ENCODE results near the gene EMC9. TPM values are rescaled to one million over a fixed set of nuclear protein-coding genes. Genes with fewer than 3 reads are reported as not detected.
A peak's percentile ranks its signal among the peaks of the same experiment; 100 is the strongest.

The EMC9 gene, protein sequence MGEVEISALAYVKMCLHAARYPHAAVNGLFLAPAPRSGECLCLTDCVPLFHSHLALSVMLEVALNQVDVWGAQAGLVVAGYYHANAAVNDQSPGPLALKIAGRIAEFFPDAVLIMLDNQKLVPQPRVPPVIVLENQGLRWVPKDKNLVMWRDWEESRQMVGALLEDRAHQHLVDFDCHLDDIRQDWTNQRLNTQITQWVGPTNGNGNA
- polyA plus RNA-seq (2013, experiment 1 of 2): 23.2 TPM
- 21.0 TPM for polyA plus RNA-seq (2013, experiment 2 of 2)

DNA sequence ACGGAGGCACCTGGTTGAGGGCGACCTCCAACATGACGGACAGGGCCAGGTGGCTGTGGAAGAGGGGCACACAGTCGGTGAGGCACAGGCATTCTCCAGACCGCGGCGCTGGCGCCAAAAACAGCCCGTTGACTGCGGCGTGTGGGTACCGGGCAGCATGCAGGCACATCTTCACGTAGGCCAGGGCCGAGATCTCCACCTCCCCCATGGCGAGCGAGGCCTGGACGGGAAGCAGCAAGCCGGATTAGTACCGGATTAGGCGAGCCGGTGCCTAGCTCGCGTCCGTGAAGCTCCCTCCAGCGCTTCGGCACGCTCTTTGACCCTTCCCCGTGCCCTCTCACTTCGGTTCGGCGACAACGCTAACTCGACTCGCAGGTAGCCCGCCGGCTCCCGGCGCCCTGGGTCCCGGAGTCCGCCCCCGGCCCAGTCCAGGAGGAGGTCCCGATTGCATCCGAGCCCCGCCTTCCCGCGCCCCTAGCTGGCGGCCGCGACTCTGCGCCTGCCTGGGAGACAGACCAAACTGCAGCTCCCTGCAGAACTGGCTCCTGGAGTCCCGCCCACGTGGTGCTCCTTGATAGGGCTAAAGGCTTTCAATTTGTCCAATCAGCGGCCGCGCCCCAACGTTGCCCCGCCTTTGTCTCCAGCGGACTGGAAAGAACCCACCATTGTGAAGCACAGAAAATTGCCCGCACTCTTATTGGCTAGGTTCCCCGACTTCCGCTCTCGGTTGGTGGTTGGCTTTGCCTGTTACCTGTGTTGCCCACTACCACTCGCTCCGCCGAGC is at the start of gene EMC9:
Gene EMC9 (minus strand): TSS at position 495 of the 784 bp plus-strand sequence. CDS start 287 bp downstream, at position 208.
- H3K79me2 ChIP-seq (ENCODE audit: control insufficient read depth, insufficient read depth, low read length): peaks cover 13% of the 10 kb centered on the region
- H4K8ac ChIP-seq (ENCODE audit: low read depth, low read length): peak within 1 kb of the TSS; percentile 31
- peaks cover 9% of the 10 kb centered on the region for H3K4me1 ChIP-seq (ENCODE audit: control insufficient read depth, low read depth, low read length)
- H2AK5ac ChIP-seq (ENCODE audit: low read length): peak within 1 kb of the TSS; percentile 64
- H3K23ac ChIP-seq (ENCODE audit: low read length): peak within 1 kb of the TSS; percentile 74
- H3K36me3 ChIP-seq (ENCODE audit: control insufficient read depth, insufficient read depth, low read length): peaks cover 5% of the 10 kb centered on the region
- H3K4me3 ChIP-seq (ENCODE audit: low read length): peak within 1 kb of the TSS; percentile 98
- peak; percentile 100 for DNase-seq
- H2BK120ac ChIP-seq (ENCODE audit: low read depth, low read length): no peak within 1 kb of the TSS
- peak within 1 kb of the TSS; percentile 91 for H3K4me2 ChIP-seq (ENCODE audit: low read length)
- H3K9ac ChIP-seq (ENCODE audit: low read length): peak within 1 kb of the TSS; percentile 100
- H3K18ac ChIP-seq (ENCODE audit: low read length): peak within 1 kb of the TSS; percentile 63
- peak within 1 kb of the TSS; percentile 49 for H3K4ac ChIP-seq (ENCODE audit: low read depth, low read length)
- peak within 1 kb of the TSS; percentile 99 for H2BK5ac ChIP-seq (ENCODE audit: low read length)
- H3K27ac ChIP-seq (ENCODE audit: low read depth, low read length): peak within 1 kb of the TSS; percentile 95
- no peak within 1 kb of the TSS for H2BK15ac ChIP-seq (replicated peaks; ENCODE audit: low read depth)
- H3K79me1 ChIP-seq (ENCODE audit: low read length): peaks cover 13% of the 10 kb centered on the region
- WGBS (ENCODE audit: extremely low coverage, insufficient coverage, low lambda C conversion rate): no CpG with 5 or more reads among the region's 65 CpGs
- H3K27me3 ChIP-seq (ENCODE audit: insufficient read depth, low read length, poor library complexity): no peaks in the 10 kb centered on the region
- H3K56ac ChIP-seq (ENCODE audit: low read length): peak within 1 kb of the TSS; percentile 100
- no peak within 1 kb of the TSS for H4K5ac ChIP-seq (ENCODE audit: low read length)

GRCh38 chr14:24190416-24190815 is 49.0 kb upstream of the EMC9 start:
- H3K23ac ChIP-seq (ENCODE audit: low read length): no peak overlapping the region
- no CpG with 5 or more reads among the region's 10 CpGs for WGBS (ENCODE audit: extremely low coverage, insufficient coverage, low lambda C conversion rate)
- no peak overlapping the region for H3K18ac ChIP-seq (ENCODE audit: low read length)

GRCh38 chr14:24189460-24189859 is 48.1 kb upstream of the EMC9 start:
- Histone ChIP-seq H2BK5ac (ENCODE audit: low read length) (no peak overlapping the region), H3K27ac (ENCODE audit: low read depth, low read length) (no peak overlapping the region), H3K79me1 (ENCODE audit: low read length) (peaks cover 12% of the 10 kb centered on the region), H2AK5ac (ENCODE audit: low read length) (no peak overlapping the region), H3K4me3 (ENCODE audit: low read length) (no peak overlapping the region), H4K5ac (ENCODE audit: low read length) (peak overlapping the region; percentile 88), H3K18ac (ENCODE audit: low read length) (no peak overlapping the region), H3K79me2 (ENCODE audit: control insufficient read depth, insufficient read depth, low read length) (peaks cover 11% of the 10 kb centered on the region), H2BK120ac (ENCODE audit: low read depth, low read length) (no peak overlapping the region), H3K56ac (ENCODE audit: low read length) (peak overlapping the region; percentile 37), H3K4ac (ENCODE audit: low read depth, low read length) (no peak overlapping the region), H2BK15ac (replicated peaks; ENCODE audit: low read depth) (no peak overlapping the region), H3K27me3 (ENCODE audit: insufficient read depth, low read length, poor library complexity) (no peaks in the 10 kb centered on the region), H3K36me3 (ENCODE audit: control insufficient read depth, insufficient read depth, low read length) (peaks cover 13% of the 10 kb centered on the region), H3K23ac (ENCODE audit: low read length) (no peak overlapping the region), H3K4me1 (ENCODE audit: control insufficient read depth, low read depth, low read length) (peaks cover 6% of the 10 kb centered on the region), H3K4me2 (ENCODE audit: low read length) (no peak overlapping the region), H4K8ac (ENCODE audit: low read depth, low read length) (no peak overlapping the region), H3K9ac (ENCODE audit: low read length) (peak overlapping the region; percentile 56)
- no peak for DNase-seq
- WGBS (ENCODE audit: extremely low coverage, insufficient coverage, low lambda C conversion rate): no CpG with 5 or more reads among the region's 9 CpGs

More at GRCh38 chr14:24190416-24190815, 49.0 kb upstream of the EMC9 start:
- no peak overlapping the region for H3K4ac ChIP-seq (ENCODE audit: low read depth, low read length)
- H3K56ac ChIP-seq (ENCODE audit: low read length): no peak overlapping the region
- no peak overlapping the region for H3K4me2 ChIP-seq (ENCODE audit: low read length)
- H3K9ac ChIP-seq (ENCODE audit: low read length): no peak overlapping the region
- H4K8ac ChIP-seq (ENCODE audit: low read depth, low read length): no peak overlapping the region
- H2BK5ac ChIP-seq (ENCODE audit: low read length): no peak overlapping the region
- H3K36me3 ChIP-seq (ENCODE audit: control insufficient read depth, insufficient read depth, low read length): peaks cover 10% of the 10 kb centered on the region
- H3K79me2 ChIP-seq (ENCODE audit: control insufficient read depth, insufficient read depth, low read length): peaks cover 11% of the 10 kb centered on the region
- no peak overlapping the region for H2BK15ac ChIP-seq (replicated peaks; ENCODE audit: low read depth)
- no peaks in the 10 kb centered on the region for H3K27me3 ChIP-seq (ENCODE audit: insufficient read depth, low read length, poor library complexity)
- no peak overlapping the region for H3K4me3 ChIP-seq (ENCODE audit: low read length)
- no peak overlapping the region for H4K5ac ChIP-seq (ENCODE audit: low read length)
- H3K4me1 ChIP-seq (ENCODE audit: control insufficient read depth, low read depth, low read length): peaks cover 6% of the 10 kb centered on the region
- H2BK120ac ChIP-seq (ENCODE audit: low read depth, low read length): no peak overlapping the region
- DNase-seq: no peak
- H3K27ac ChIP-seq (ENCODE audit: low read depth, low read length): no peak overlapping the region
- no peak overlapping the region for H2AK5ac ChIP-seq (ENCODE audit: low read length)
- peaks cover 12% of the 10 kb centered on the region for H3K79me1 ChIP-seq (ENCODE audit: low read length)

GRCh38 chr14:24189059-24189375 is 47.6 kb upstream of the EMC9 start:
- no peak for DNase-seq

GRCh38 chr14:24188251-24189058 is 47.1 kb upstream of the EMC9 start, which contains the start of gene IPO4:
TSS of gene IPO4 (minus strand) at chr14:24188816. CDS start at chr14:24188787, 29 bp downstream.
- H2AK5ac ChIP-seq (ENCODE audit: low read length): no peak within 1 kb of the TSS
- H3K36me3 ChIP-seq (ENCODE audit: control insufficient read depth, insufficient read depth, low read length): peaks cover 13% of the 10 kb centered on the region
- WGBS (ENCODE audit: extremely low coverage, insufficient coverage, low lambda C conversion rate): no CpG with 5 or more reads among the region's 65 CpGs
- H3K79me2 ChIP-seq (ENCODE audit: control insufficient read depth, insufficient read depth, low read length): peaks cover 11% of the 10 kb centered on the region
- no peak within 1 kb of the TSS for H3K4ac ChIP-seq (ENCODE audit: low read depth, low read length)
- H3K4me3 ChIP-seq (ENCODE audit: low read length): peak within 1 kb of the TSS; percentile 89
- peak within 1 kb of the TSS; percentile 78 for H4K8ac ChIP-seq (ENCODE audit: low read depth, low read length)
- peak within 1 kb of the TSS; percentile 95 for H3K9ac ChIP-seq (ENCODE audit: low read length)
- H3K4me1 ChIP-seq (ENCODE audit: control insufficient read depth, low read depth, low read length): peaks cover 6% of the 10 kb centered on the region
- peaks cover 12% of the 10 kb centered on the region for H3K79me1 ChIP-seq (ENCODE audit: low read length)
- no peak within 1 kb of the TSS for H2BK5ac ChIP-seq (ENCODE audit: low read length)
- no peaks in the 10 kb centered on the region for H3K27me3 ChIP-seq (ENCODE audit: insufficient read depth, low read length, poor library complexity)
- no peak within 1 kb of the TSS for H2BK120ac ChIP-seq (ENCODE audit: low read depth, low read length)
- peak within 1 kb of the TSS; percentile 72 for H3K23ac ChIP-seq (ENCODE audit: low read length)
- H4K5ac ChIP-seq (ENCODE audit: low read length): peak within 1 kb of the TSS; percentile 88
- peak within 1 kb of the TSS; percentile 74 for H3K4me2 ChIP-seq (ENCODE audit: low read length)
- H3K56ac ChIP-seq (ENCODE audit: low read length): peak within 1 kb of the TSS; percentile 99
- no peak within 1 kb of the TSS for H2BK15ac ChIP-seq (replicated peaks; ENCODE audit: low read depth)
- peak; percentile 99 for DNase-seq
- peak within 1 kb of the TSS; percentile 44 for H3K18ac ChIP-seq (ENCODE audit: low read length)
- peak within 1 kb of the TSS; percentile 75 for H3K27ac ChIP-seq (ENCODE audit: low read depth, low read length)

More at GRCh38 chr14:24189059-24189375, 47.6 kb upstream of the EMC9 start:
- Histone ChIP-seq H2AK5ac (ENCODE audit: low read length) (no peak overlapping the region), H3K9ac (ENCODE audit: low read length) (peak overlapping the region; percentile 56), H3K79me2 (ENCODE audit: control insufficient read depth, insufficient read depth, low read length) (peaks cover 11% of the 10 kb centered on the region), H3K4me2 (ENCODE audit: low read length) (no peak overlapping the region), H3K56ac (ENCODE audit: low read length) (peak overlapping the region; percentile 37), H3K27me3 (ENCODE audit: insufficient read depth, low read length, poor library complexity) (no peaks in the 10 kb centered on the region), H4K8ac (ENCODE audit: low read depth, low read length) (peak overlapping the region; percentile 78), H3K4ac (ENCODE audit: low read depth, low read length) (no peak overlapping the region), H3K27ac (ENCODE audit: low read depth, low read length) (no peak overlapping the region), H3K18ac (ENCODE audit: low read length) (no peak overlapping the region), H4K5ac (ENCODE audit: low read length) (peak overlapping the region; percentile 88), H2BK15ac (replicated peaks; ENCODE audit: low read depth) (no peak overlapping the region), H3K4me3 (ENCODE audit: low read length) (no peak overlapping the region), H3K36me3 (ENCODE audit: control insufficient read depth, insufficient read depth, low read length) (peaks cover 13% of the 10 kb centered on the region), H2BK120ac (ENCODE audit: low read depth, low read length) (no peak overlapping the region), H3K23ac (ENCODE audit: low read length) (no peak overlapping the region), H3K4me1 (ENCODE audit: control insufficient read depth, low read depth, low read length) (peaks cover 6% of the 10 kb centered on the region), H3K79me1 (ENCODE audit: low read length) (peaks cover 12% of the 10 kb centered on the region), H2BK5ac (ENCODE audit: low read length) (no peak overlapping the region)
- no CpG with 5 or more reads among the region's 3 CpGs for WGBS (ENCODE audit: extremely low coverage, insufficient coverage, low lambda C conversion rate)

Measured in mesendoderm (in vitro differentiated cells).